ENCODE results near the gene PET100.

The PET100 gene

DNA sequence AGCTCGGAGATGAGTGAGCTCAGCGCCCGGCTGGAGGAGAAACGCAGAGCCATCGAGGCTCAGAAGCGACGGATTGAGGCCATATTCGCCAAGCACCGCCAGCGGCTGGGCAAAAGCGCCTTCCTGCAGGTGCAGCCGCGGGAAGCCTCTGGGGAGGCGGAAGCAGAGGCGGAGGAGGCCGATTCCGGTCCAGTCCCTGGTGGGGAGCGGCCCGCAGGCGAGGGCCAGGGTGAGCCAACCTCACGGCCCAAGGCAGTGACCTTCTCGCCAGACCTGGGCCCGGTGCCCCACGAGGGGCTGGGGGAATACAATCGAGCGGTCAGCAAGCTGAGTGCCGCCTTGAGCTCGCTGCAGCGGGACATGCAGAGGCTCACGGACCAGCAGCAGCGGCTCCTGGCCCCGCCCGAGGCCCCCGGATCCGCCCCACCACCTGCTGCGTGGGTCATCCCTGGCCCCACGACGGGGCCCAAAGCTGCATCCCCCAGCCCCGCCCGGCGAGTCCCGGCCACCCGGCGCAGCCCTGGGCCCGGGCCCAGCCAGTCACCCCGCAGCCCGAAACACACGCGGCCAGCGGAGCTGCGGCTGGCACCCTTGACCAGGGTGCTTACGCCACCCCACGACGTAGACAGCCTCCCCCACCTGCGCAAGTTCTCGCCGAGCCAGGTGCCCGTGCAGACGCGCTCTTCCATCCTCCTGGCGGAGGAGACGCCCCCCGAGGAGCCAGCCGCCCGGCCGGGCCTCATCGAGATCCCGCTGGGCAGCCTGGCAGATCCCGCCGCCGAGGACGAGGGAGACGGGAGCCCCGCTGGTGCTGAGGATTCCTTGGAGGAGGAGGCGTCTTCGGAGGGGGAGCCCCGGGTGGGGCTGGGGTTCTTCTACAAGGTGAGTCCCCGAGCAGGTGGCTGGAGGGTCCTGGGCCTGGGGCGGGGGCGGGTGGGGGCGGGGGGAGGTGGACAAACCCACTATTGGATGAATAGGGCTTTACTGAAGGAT lies 17.0 kb upstream of the PET100 start:
- no peak for DNase-seq (ENCODE audit: low spot score)

DNA sequence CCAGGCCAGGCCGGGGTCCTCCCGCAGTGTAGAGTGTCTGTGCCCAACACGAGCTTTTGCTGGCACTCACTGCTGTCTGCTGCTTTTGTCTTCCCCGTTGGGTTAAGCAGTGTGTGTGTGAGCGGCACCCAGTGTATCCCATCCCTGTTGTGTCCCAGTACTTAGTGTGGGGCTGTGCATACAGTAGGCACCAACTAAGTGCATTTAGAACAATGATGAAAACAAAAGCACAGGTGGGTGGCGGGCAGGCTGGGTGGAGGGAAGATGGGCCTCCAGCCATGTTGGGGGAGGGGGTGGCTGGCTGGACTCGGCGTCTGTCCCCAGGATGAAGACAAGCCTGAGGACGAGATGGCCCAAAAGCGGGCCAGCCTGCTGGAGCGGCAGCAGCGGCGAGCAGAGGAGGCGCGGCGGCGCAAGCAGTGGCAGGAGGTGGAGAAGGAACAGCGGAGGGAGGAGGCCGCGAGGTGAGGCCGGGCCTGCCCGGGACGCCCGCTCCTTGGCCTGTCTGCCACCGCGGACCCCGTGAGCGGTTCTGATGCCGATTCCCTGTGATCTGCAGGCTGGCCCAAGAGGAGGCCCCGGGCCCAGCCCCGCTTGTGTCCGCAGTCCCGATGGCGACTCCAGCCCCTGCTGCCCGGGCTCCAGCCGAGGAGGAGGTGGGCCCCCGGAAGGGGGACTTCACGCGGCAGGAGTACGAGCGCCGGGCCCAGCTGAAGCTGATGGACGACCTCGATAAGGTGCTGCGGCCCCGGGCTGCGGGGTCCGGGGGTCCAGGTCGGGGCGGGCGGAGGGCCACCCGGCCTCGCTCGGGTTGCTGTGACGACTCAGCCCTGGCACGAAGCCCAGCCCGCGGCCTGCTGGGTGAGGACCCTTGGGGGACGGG lies 14.5 kb upstream of the PET100 start:
- no peak for DNase-seq (ENCODE audit: low spot score)

DNA sequence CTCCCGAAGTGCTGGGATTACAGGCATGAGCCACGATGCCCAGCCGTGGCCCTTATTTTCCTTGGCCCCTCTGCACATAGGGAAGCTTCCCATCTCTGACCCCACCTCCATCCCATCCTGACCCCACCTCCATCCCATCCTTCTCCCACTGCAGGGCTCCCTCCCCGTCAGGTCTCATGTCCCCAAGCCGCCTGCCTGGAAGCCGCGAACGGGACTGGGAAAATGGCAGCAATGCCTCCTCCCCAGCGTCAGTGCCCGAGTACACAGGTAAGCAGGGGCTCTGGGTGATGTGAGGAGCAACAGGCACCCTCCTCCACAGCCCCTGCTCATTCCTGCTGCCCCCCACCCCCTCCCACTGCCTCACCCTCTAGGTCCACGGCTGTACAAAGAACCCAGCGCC lies 12.4 kb upstream of the PET100 start:
- DNase-seq (ENCODE audit: low spot score) = no peak

DNA sequence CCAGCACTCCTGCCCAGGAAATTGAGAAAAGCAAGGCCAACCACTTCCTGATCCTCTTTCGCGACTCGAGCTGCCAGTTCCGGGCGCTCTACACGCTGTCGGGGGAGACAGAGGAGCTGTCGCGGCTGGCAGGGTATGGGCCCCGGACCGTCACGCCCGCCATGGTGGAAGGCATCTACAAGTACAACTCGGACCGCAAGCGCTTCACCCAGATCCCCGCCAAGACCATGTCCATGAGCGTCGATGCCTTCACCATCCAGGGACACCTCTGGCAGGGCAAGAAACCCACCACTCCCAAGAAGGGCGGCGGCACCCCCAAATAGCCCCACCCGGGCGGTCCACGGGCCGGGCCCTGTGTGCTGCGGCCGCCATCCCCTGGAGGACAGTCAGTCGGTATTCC lies 11.9 kb upstream of the PET100 start:
- DNase-seq (ENCODE audit: low spot score) = no peak

DNA sequence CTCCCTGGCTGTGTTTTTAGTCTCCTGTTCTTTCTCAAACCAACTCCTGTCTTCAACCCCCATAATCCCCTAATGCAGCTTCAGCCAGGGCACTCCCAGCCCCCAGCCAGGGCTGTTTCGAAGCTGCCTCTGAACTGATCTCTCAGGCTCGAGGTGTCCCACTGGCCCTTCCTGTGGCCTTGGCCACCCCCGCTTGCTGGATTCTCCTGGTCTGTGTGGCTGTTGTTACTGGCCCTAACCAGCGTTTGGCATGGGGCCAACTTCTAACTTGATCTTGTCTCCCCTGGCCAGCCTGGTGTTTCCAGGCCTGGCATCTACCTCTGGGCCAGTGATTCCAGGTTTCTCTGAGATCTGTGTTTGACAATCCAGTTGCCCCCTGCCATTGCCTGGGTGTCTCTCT lies 11.2 kb upstream of the PET100 start:
- DNase-seq (ENCODE audit: low spot score) = no peak

DNA sequence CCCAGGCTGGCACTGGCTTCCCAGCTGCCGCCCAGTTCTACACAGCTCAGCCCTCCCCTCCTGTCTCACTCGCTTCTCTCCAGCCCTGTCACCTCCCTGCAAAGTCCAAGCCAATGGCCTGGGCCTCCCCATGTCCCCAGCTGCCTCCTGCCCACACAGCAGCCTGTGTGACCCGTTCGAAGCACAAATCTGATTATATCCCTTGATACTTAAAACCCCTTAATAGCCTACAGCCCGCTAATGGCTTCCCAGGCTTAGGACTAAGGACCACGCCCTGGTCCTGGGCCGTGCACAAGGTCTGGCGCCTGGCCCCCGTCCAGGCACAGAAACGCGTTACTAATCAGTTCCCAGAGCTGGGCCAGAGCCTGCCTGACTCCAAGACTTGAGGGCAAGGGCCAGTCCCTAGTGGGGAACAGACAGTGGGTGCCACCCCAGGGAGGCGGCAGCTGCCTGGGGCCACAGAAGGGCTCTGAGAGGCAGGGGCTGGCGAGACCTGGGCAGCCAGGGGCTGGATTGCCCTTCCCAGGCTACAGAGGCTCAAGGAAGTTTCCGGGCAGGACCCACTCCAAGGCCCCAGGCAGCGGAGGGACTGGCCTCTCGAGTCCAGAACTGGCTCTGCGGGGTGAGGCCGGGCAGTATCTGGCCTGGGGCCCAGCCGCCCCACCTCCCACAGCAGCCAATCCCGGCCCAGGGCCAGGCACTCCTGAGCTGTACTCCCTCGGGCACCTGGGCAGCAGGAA lies 10.7 kb upstream of the PET100 start:
- no peak for DNase-seq (ENCODE audit: low spot score)

DNA sequence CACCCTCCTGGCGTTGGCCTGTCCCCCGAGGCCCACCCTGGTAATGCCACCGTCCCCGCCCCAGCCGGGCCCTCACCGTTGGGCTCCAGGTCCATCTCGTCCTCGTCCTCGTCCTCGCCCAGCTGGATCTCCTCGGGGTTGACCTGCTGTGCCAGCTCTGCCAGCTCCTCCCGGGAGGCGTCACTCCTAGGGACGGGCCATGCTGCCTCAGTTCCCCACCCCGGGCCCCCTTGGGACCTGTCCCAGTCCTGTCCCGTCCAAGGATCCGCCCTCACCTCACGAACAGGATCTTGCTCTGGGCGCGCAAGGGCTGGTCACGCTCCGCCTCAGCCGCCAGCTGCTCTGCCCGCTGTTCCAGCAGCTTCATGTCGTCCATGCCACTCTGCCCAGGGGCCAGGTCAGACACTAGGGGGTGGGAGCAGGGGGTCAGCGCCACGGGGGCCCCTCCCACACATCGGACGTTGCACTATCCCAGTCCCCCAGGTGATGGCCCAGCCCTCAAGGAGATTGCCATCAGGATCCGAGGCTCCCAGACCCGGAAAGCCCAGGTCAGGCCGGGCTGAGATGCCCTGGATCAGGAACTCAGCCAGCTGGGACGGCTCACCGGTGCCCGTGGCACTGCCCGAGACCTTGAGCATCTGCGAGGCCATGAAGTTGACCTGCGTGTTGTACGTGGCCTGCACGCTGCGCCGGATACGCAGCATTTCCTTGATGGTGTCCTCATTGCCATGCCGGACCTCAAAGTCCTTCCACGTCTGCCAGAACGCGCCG lies 9.7 kb upstream of the PET100 start:
- DNase-seq (ENCODE audit: low spot score) = no peak

DNA sequence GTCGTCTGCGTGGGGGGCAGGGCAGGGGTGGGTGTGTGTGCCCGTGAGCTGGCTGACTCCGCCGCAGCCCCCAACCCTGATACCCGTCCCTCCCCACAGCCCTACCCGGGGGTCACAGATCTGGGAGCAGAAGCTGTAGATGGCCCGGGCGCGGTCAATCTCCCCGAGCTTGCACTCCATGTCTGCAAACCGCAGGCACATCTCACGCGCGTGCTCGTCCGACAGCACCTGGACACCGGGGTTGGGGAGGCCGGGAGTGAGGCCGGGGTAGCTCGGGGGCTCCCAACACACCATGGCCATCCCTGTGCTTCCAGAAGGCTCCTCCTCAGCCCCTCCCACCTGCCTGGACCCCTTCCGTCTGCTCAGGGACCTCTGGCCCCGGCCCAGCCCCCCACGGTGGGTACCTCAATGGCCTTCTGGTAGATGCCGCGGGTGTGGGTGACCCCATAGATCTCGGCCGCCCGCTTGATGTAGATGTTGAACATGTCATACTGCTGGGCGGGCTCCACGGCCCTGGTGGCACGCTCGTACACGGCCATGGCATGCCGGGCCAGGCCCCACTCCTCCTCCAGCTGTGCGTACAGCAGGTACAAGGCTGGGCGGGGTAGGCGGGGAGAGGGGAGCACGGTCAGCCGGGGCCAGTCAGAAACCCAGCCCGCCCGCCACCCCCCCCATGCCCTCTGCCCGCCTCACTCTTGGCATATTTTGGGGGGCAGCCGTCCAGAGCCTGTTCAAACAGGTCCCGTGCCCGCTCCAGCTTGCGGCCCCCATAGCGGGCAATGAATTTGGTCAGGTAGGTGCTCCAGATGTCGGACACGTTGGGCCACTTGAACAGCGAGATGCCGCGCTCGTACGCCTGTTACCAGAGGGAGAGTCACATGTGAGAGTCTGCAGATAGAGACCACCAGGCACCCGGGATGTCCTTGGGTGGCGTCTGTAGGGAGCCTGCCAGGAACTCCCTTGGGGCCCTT lies 8.9 kb upstream of the PET100 start:
- no peak for DNase-seq (ENCODE audit: low spot score)

DNA sequence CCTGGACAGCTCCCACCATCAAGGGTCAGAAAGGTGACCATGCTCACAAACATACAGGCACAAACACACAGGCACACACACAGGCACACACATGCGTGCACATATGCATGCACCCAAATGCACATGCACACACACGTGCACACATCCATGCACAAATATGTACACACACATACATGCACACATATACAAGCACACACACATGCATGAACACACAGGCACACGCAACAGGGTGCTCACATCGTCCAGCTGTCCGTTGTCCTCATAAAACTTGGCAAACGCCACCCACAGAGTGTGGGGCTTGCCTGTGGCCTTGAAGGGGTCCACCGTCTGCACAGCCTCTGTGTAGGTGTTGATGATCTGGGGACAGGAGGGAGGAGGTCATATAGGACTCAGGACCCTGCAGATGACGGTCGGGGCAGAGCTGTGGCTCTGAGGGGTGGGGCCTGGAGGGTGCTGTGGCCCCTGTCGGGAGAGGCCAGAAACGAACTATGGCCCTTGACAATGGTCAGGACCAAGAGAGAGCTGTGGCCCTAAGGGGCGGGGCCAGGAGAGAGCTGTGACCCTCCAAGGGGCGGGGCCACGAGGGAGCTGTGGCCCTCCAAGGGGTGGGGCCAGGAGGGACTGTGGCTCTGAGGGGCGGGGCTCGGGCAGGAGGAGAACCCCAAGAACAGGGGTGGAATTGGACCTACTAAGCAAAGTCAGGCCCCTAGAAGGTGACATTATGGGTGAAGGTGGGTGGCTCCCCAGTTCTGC lies 6.5 kb upstream of the PET100 start:
- peak; percentile 36 for DNase-seq (ENCODE audit: low spot score)

DNA sequence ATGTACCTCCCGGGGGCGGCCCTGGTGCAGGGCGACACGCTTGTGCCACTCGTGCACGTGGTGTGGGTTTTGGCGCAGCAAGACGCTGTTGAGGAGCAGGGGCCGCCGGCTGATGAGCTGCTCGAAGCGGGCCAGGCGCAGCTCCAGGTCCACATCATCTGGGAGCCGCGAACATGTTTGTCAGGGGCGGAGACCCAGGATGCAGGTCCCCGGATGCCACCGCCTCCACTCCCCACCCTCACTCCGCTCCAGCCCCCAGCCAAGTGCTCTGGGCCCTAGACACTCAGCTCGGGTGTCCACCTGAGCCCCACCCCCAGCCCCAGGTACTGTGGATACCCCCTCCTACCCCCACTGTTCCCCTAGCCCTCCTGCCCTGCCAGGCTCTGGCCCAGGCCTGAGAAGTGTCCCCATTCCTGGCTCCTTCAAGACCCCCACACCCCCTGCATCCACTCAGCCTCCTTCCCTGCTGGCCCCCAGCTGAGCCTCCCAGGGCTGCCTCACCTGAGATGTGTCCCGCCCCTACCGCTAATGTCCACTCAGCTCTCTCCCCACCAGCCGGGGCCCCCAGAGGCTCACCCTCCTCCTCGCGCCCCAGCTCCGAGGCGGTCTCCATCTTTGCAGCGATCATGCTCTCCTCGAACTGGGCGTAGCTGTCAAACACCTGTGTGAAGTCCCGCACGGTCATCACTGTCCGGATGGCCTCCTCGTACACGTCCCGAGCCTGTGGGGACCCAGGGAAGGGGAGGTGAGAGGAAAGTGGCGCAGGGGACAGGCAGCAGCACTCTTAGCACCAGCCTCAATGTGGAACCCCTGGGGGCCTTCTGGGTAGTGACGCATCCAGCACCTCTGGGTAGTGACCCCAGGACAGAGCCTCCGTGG lies 5.6 kb upstream of the PET100 start:
- no peak for DNase-seq (ENCODE audit: low spot score)

DNA sequence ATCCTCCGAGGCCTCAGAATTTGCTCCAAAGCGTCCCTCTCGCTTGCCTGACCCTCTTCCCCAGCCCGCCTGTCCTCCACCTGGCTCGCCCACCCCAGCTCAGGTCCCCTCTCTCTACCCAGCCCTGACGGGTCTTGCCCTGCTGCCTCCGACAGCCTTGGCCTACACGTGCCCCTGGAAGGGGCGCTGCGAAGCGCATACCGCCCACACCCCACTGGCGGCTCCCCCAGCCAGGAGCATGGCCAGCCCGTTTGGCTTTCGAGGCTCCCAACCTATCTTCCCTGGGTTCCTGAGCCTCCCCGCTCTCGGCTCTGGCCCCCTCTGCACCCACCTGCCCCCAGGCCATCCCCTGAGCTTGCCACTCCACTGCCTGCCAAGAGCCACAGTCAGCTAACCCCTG lies 4.8 kb upstream of the PET100 start:
- no peak for DNase-seq (ENCODE audit: low spot score)

DNA sequence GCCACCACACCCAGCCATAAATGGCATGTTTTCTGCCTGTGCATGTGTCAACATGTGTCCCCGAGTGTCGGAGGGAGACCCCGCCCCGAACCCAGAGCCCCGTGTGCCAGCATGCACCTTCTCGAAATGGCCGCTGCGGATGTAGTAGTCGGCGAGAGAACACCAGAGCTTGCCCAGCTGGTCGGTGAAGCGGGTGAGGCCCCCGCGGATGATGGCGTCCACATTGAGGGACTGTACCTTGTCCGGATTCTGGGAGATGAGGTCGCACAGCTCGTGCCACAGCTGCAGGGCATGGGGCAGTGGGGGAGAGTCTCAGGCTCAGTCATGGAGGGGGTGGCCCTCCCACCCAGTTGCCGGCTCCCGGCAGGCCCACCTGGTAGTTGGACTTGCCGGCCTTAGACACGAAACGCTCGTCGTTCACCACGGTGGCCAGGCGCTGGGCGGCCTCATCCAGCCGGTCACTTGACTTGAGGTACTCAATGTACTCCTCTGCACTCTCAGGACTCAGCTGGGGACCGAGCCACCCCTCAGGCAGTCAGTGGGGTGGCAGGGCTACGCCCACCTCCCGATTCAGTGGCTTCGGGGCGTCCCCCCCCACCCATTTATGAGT lies 3.7 kb upstream of the PET100 start:
- DNase-seq (ENCODE audit: low spot score) = no peak

DNA sequence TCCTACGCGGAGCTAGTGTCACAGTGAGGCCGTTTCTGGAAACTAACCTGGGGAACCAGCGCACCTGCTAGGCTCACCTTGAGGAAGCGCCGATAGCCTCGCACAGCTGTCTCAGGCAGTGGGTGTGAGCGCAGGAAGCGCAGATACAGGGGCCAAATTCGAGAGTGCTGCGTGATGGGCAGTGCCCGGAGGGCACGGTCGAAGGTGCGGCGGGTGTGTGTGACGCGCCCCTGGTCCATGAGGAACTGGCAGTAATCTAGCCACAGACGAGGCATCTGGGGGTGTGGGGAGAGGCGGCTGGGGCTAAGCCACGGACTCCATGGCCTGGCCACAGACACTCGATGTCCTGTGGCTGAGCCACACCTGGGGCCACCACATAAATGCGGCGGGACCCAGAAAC lies 2.4 kb upstream of the PET100 start:
- no peak for DNase-seq (ENCODE audit: low spot score)

DNA sequence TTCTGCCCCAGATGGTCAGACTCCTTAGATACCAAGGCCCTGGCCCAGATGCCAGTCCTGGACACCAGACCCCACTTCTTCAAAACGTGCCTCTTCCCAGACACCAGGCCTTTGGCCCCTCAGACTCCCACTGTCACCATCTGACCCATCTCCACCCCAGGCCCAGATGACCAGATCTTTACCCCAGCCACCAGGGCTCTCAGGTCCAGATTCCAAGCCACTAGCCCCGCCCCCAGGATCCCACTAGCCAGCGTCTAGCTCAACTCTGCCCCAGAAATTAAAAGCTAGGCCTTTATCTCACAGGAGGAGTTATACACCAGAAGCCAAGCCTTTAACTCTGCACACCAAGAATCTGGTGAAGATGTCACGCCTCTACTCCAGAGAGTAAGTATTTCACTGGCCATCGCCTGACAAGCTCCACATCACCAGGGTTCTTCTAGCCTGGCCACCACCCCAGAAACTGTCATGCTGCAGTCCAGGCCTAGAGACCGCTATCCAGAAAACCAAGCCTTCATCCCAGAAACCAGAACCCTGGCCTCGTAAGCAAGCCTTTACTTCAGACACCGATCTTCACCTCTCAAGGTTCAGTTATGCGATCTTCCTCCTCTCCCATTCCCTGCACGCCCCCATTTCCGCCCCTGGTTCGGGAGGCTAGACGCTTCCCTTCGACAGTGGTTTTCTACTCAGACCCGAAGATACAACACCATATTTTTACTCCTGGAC lies 843 bp upstream of the PET100 start:
- DNase-seq (ENCODE audit: low spot score) = no peak

DNA sequence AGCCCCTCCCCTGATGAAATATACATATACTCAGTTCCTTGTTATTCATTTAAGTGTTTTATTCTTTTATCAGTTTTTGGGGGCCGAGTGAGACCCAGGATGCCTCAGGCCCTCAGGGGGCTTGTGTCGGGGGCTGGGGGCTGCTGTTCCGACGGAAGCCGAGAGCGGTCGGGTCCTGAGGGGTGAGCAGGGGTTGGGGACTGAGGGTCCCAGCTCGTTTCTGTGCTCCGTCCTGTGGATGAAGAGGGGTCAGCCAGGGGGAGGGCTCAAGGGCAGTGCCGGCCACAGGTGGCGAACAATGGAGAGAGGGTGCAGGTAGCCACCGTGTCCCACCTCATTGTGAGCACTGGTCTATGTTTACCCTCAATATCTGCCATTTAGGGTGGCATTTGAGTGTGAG lies 2.0 kb downstream of the PET100 start:
- DNase-seq (ENCODE audit: low spot score) = no peak

DNA sequence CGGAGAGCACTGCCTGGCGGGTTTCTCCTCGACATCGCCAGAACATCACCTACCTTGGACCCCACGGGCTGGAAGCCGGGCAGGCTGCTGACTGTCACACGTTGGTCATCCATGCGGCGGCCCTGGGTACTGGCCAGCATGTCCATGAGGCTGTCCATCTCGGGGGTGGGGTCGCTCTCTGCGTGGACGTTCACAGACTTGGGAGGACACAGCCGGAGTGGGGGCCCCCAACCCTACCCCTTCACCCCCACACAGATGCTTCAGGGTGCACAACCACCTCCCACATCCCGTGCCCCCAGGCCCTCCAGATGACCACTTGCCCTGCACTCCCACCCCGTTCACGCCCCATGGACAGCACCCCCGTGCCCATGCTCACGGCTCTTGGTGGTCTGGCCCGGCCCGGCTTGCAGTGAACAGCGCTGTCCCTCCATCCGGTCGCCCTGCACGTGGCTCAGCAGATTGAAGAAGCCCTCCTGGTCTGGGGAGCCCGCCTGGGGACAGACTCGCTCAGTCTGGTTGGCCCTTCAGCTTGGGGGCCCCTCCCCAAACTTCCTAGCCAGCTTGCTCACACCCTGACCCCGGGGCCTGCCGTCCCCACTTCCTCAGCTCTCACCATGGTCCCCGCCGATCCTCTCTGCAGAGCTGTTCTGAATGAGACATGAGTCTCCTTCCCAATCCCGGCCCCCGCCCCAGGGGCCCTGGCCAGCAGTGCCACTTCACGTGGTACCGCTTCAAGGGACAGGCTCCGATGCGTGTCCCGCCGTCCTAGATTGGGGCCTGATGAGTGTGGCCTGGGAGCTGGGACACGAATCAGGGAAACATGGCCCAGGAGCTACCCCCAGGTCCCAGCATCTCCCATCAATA lies 3.0 kb downstream of the PET100 start:
- DNase-seq (ENCODE audit: low spot score) = no peak
